LNCaP clone FGC (cell line): ENCODE measurements around the gene PPP1R16B.

Source experiments
- DNase-seq: peaks from one replicate; pipeline ENCODE4 v3.0.0-alpha.2; 2011; ENCODE audit warnings: low read depth
- H3K4me3 ChIP-seq: 2 replicates; pipeline ENCODE4 v1.5.1; 2011; ENCODE audit warnings: mild to moderate bottlenecking, low read depth, low read length, control low read depth
- CTCF ChIP-seq: IDR thresholded peaks from 2 replicates; pipeline ENCODE4 v1.5.1; 2012; ENCODE audit warnings: mild to moderate bottlenecking; ENCODE audit not compliant: control insufficient read depth, insufficient read depth; ENCODE audit errors: extremely low read depth

PPP1R16B gene

GRCh38 chr20:38833154-38833856, 27.8 kb downstream of the PPP1R16B start:
- no peak for TF ChIP-seq CTCF
- no peak overlapping the region for H3K4me3 ChIP-seq
- DNase-seq: no peak

GRCh38 chr20:38833857-38834164, 28.3 kb downstream of the PPP1R16B start:
- no peak overlapping the region for H3K4me3 ChIP-seq
- DNase-seq: no peak
- no peak for TF ChIP-seq CTCF

- DNase-seq: no peak
- no peak for TF ChIP-seq CTCF
- no peak overlapping the region for H3K4me3 ChIP-seq
Observed at GRCh38 chr20:38834868-38835267, 29.4 kb downstream of the PPP1R16B start.

GRCh38 chr20:38835792-38836191, 30.3 kb downstream of the PPP1R16B start:
- no peak overlapping the region for H3K4me3 ChIP-seq
- TF ChIP-seq CTCF: no peak
- no peak for DNase-seq

GRCh38 chr20:38836991-38837390, 31.5 kb downstream of the PPP1R16B start:
- DNase-seq: no peak
- no peak overlapping the region for H3K4me3 ChIP-seq
- no peak for TF ChIP-seq CTCF

- no peak overlapping the region for H3K4me3 ChIP-seq
- TF ChIP-seq CTCF: no peak
- no peak for DNase-seq
Observed at GRCh38 chr20:38838326-38838725, 32.8 kb downstream of the PPP1R16B start.

GRCh38 chr20:38839563-38839962, 34.1 kb downstream of the PPP1R16B start:
- TF ChIP-seq CTCF: no peak
- no peak overlapping the region for H3K4me3 ChIP-seq
- DNase-seq: no peak
